ENCODE results near the gene TTC9B.
"Not testable (repeated sequence)": the region's sequence is repeated elsewhere in the genome, so short reads cannot be mapped to it uniquely, and the experiment has no call there.

GRCh38 chr19:40170303-40170989, 47.7 kb downstream of the TTC9B start:
- not testable (repeated sequence) for TF ChIP-seq FOS (IDR thresholded peaks at IDR 0.05; ENCODE audit: low read depth, low read length); CTCF (conservative IDR thresholded peaks at IDR 0.05; ENCODE audit: low read depth, low read length); RAD21 (IDR thresholded peaks at IDR 0.05; ENCODE audit: low read length); MXI1 (IDR thresholded peaks at IDR 0.05; ENCODE audit: borderline replicate concordance, low read depth, low read length); CEBPB (IDR thresholded peaks at IDR 0.05; ENCODE audit: low read depth, low read length); RFX5 (IDR thresholded peaks at IDR 0.05; ENCODE audit: low read depth, low read length); POLR2A (IDR thresholded peaks at IDR 0.05; ENCODE audit: low read depth, low read length); SMC3 (IDR thresholded peaks at IDR 0.05; ENCODE audit: low read depth, low read length); RCOR1 (IDR thresholded peaks at IDR 0.05; ENCODE audit: insufficient replicate concordance, low read length); BHLHE40 (IDR thresholded peaks at IDR 0.05; ENCODE audit: low read depth, low read length)
- TF ChIP-seq, protein P1, sequence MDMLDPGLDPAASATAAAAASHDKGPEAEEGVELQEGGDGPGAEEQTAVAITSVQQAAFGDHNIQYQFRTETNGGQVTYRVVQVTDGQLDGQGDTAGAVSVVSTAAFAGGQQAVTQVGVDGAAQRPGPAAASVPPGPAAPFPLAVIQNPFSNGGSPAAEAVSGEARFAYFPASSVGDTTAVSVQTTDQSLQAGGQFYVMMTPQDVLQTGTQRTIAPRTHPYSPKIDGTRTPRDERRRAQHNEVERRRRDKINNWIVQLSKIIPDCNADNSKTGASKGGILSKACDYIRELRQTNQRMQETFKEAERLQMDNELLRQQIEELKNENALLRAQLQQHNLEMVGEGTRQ (IDR thresholded peaks at IDR 0.05; ENCODE audit: low read depth, low read length) = not testable (repeated sequence)
- TF ChIP-seq, protein P2, sequence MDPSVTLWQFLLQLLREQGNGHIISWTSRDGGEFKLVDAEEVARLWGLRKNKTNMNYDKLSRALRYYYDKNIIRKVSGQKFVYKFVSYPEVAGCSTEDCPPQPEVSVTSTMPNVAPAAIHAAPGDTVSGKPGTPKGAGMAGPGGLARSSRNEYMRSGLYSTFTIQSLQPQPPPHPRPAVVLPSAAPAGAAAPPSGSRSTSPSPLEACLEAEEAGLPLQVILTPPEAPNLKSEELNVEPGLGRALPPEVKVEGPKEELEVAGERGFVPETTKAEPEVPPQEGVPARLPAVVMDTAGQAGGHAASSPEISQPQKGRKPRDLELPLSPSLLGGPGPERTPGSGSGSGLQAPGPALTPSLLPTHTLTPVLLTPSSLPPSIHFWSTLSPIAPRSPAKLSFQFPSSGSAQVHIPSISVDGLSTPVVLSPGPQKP (IDR thresholded peaks at IDR 0.05; ENCODE audit: borderline replicate concordance, low read depth, low read length) = not testable (repeated sequence)
